ENCODE measurements around the gene NEK7. TPM values are rescaled to one million over a fixed set of nuclear protein-coding genes. Genes with fewer than 3 reads are reported as not detected.

Gene NEK7
- total RNA-seq, 2 donors from 2014 or later, result 80.0 to 108 TPM

DNA sequence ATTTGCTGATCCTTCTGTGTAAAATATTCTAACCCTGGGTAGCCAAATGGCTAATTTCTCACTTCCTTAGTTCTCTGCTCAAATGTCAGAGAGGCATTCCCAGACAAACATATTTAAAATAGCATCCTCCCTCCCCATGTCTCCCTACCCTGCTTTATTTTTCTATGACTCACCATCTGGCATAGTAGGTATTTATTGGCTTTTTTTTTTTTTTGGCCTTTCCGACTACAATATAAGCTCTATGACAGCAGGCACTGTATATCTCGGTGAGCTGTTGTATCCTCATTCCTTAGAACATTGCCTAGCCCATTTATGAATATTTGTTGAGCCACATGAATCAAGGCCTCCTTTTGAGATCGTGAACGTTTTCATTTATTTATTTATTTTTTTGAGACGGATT is 1.5 kb upstream of the NEK7 start:
- no peak for DNase-seq (ENCODE audit: low spot score)
- no peaks in the 10 kb centered on the region for H3K27me3 Mint-ChIP-seq

DNA sequence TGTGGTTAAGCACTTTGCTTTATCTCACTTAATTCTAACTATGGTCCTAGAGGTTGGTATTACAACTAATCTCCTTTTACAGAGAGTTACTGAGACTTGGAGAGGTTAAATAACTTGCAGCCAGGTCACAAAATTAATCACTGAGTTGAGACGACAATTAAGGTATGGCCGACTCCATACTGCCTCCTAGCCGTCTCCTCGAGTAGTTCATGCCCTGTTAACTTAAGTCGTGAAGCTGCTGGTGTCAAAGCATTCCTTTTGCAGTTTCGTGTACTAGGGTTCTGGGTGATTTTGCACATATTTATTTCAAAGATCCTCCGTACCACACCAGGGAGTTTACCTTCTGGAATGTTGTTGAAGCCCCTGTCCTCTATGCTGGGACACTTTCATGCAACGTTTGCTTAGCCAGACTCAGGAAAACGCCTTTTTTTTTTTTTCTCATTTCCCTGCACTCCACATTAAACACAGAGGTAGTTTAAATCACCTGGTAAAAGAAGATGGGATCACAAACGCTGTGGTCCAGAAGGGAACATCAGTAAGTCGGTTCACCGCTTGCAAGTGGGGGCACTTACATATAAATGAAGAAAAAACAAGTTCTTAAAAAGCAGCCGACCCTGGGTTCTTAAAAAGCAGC is 570 bp upstream of the NEK7 start:
- Mint-ChIP-seq H3K4me3 (peak overlapping the region; percentile 99), H3K27ac (peak overlapping the region; percentile 95 to 98), H3K4me1 (ENCODE audit: low read depth in 2 of 2) (peaks cover 29 to 44% of the 10 kb centered on the region in 2 donors), H3K9me3 (no peaks in the 10 kb centered on the region), H3K27me3 (no peaks in the 10 kb centered on the region), H3K36me3 (peaks cover 5% of the 10 kb centered on the region)
- ATAC-seq, result peak; percentile 46
- DNase-seq (ENCODE audit: low spot score), result peak; percentile 79

More for the DNA sequence above, 1.5 kb upstream of the NEK7 start:
- Mint-ChIP-seq H3K4me3 (no peak overlapping the region), H3K36me3 (peaks cover 5% of the 10 kb centered on the region), H3K9me3 (no peaks in the 10 kb centered on the region), H3K27ac (no peak overlapping the region), H3K4me1 (ENCODE audit: low read depth in 2 of 2) (peaks cover 27 to 34% of the 10 kb centered on the region in 2 donors)
- no peak for ATAC-seq

DNA sequence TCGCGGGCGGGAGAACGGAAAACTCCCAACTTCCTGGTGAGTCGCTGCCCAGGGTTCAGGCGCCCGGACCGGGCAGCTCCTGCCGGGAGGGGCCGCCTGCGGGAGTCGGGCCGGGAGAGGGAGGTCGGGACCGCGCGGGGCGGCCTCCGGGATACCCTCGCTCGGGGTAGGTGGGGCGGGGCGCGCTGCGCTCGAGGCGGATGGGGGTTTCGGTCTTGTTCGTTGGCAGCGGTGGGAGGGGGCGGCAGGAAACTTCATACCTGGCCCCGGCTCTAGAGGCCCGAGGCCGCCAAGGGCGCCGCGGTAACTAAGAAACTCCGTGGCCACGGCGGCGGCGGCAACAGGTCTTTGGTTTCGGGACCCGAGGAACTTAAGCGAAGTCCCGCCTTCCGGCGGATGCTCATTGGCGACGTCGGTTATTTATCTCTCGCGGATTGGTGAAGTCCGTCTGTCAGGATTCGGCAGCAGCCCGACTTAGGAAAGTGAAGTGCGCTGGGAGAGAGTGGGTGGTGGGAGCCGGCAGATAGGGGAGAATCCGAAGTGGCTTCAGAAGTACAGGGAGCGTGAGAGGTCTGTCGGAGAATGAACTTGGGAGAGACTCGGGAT is 546 bp downstream of the NEK7 start:
- Mint-ChIP-seq H3K9me3 (no peaks in the 10 kb centered on the region), H3K4me3 (peak overlapping the region; percentile 99), H3K4me1 (ENCODE audit: low read depth in 2 of 2) (peaks cover 36 to 55% of the 10 kb centered on the region in 2 donors), H3K36me3 (peaks cover 5% of the 10 kb centered on the region), H3K27me3 (no peaks in the 10 kb centered on the region), H3K27ac (peak overlapping the region; percentile 95 to 98)
- ATAC-seq (peak; percentile 64 to 78), DNase-seq (ENCODE audit: low spot score) (peak; percentile 84)

GRCh38 chr1:198157847-198158725 is 1.3 kb downstream of the NEK7 start:
- peaks cover 40 to 60% of the 10 kb centered on the region in 2 donors for H3K4me1 Mint-ChIP-seq (ENCODE audit: low read depth in 2 of 2)
- peak; percentile 61 for DNase-seq (ENCODE audit: low spot score)
- peak in 1 of 2 donors; percentile 37 for ATAC-seq

DNA sequence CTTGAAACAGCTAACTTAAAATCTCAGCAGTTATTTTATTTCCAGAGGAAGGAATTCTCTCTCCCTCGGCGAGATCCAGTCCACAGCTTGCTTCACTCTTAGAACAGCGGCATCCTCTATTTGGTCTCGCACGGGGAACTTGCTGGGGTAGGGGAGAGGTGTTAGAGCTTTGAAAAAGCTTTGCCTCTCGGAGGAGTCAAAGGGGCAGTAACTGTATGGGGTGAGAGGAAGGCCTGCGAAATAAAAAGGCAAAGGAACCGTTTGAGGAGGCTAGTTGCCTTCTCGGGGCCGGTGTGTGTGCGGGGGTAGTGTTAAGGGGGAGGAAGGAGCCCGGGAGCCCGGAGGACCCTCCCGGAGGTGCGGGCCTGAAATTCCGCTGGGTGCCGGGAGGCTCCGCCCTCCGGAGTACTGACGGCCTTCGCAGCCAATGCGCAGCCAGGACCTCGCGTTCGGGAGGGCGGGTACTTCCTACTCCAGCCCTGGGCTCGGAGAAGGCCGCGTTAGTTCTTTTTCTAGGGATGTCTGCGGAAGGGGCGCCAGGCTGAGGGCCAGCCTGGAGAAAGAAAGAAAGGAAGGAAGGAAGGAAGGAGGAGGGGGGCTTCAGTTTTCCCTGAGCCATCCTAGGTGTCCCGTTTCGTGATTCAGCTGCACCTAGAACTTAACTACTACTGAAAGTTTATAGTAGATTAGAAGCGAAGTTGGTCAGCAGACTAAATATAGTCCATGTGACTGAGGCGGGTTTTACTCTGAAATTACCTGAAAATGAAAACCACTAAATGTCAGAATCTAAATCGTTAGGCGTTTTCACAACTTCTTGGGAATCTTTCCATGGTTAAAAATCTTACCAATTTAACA is 2.2 kb downstream of the NEK7 start:
- ATAC-seq, result peak; percentile 83 to 89
- peak overlapping the region; percentile 95 to 98 for H3K27ac Mint-ChIP-seq
- H3K27me3 Mint-ChIP-seq, result no peaks in the 10 kb centered on the region
- H3K4me1 Mint-ChIP-seq (ENCODE audit: low read depth in 2 of 2), result peaks cover 40 to 60% of the 10 kb centered on the region in 2 donors
- peaks cover 5% of the 10 kb centered on the region for H3K36me3 Mint-ChIP-seq
- peak overlapping the region; percentile 99 for H3K4me3 Mint-ChIP-seq
- no peaks in the 10 kb centered on the region for H3K9me3 Mint-ChIP-seq
- peak; percentile 90 for DNase-seq (ENCODE audit: low spot score)

More at GRCh38 chr1:198157847-198158725, 1.3 kb downstream of the NEK7 start:
- no peaks in the 10 kb centered on the region for H3K9me3 Mint-ChIP-seq
- peaks cover 5% of the 10 kb centered on the region for H3K36me3 Mint-ChIP-seq
- peak overlapping the region; percentile 99 for H3K4me3 Mint-ChIP-seq
- H3K27ac Mint-ChIP-seq, result peak overlapping the region; percentile 95 to 98
- no peaks in the 10 kb centered on the region for H3K27me3 Mint-ChIP-seq

GRCh38 chr1:198160222-198160621 is 3.4 kb downstream of the NEK7 start:
- Mint-ChIP-seq H3K27me3 (no peaks in the 10 kb centered on the region), H3K4me3 (peak overlapping the region; percentile 99), H3K4me1 (ENCODE audit: low read depth in 2 of 2) (peaks cover 46 to 65% of the 10 kb centered on the region in 2 donors), H3K36me3 (peaks cover 5% of the 10 kb centered on the region), H3K27ac (peak overlapping the region; percentile 95 to 98), H3K9me3 (no peaks in the 10 kb centered on the region)
- ATAC-seq, result no peak
- DNase-seq (ENCODE audit: low spot score), result no peak

- H3K9me3 Mint-ChIP-seq, result no peaks in the 10 kb centered on the region
- H3K27ac Mint-ChIP-seq, result peak overlapping the region; percentile 95 to 98
- peaks cover 5% of the 10 kb centered on the region for H3K36me3 Mint-ChIP-seq
- no peak for ATAC-seq
- no peak for DNase-seq (ENCODE audit: low spot score)
- no peaks in the 10 kb centered on the region for H3K27me3 Mint-ChIP-seq
- H3K4me3 Mint-ChIP-seq, result peak overlapping the region; percentile 55
- peaks cover 49 to 70% of the 10 kb centered on the region in 2 donors for H3K4me1 Mint-ChIP-seq (ENCODE audit: low read depth in 2 of 2)
Measured at GRCh38 chr1:198160946-198161614, 4.3 kb downstream of the NEK7 start.

- no peaks in the 10 kb centered on the region for H3K9me3 Mint-ChIP-seq
- DNase-seq (ENCODE audit: low spot score), result no peak
- H3K27me3 Mint-ChIP-seq, result no peaks in the 10 kb centered on the region
- no peak for ATAC-seq
- peak overlapping the region; percentile 55 for H3K4me3 Mint-ChIP-seq
- H3K4me1 Mint-ChIP-seq (ENCODE audit: low read depth in 2 of 2), result peaks cover 51 to 71% of the 10 kb centered on the region in 2 donors
- H3K36me3 Mint-ChIP-seq, result peaks cover 5% of the 10 kb centered on the region
- H3K27ac Mint-ChIP-seq, result peak overlapping the region; percentile 95 to 98
Measured at GRCh38 chr1:198161718-198162090, 4.9 kb downstream of the NEK7 start.

GRCh38 chr1:198162091-198162767 is 5.4 kb downstream of the NEK7 start:
- ATAC-seq, result no peak
- Mint-ChIP-seq H3K27ac (peak overlapping the region; percentile 95 to 98), H3K4me3 (peak overlapping the region; percentile 52), H3K36me3 (peaks cover 5% of the 10 kb centered on the region), H3K27me3 (no peaks in the 10 kb centered on the region), H3K4me1 (ENCODE audit: low read depth in 2 of 2) (peaks cover 55 to 76% of the 10 kb centered on the region in 2 donors), H3K9me3 (no peaks in the 10 kb centered on the region)
- DNase-seq (ENCODE audit: low spot score), result no peak

DNA sequence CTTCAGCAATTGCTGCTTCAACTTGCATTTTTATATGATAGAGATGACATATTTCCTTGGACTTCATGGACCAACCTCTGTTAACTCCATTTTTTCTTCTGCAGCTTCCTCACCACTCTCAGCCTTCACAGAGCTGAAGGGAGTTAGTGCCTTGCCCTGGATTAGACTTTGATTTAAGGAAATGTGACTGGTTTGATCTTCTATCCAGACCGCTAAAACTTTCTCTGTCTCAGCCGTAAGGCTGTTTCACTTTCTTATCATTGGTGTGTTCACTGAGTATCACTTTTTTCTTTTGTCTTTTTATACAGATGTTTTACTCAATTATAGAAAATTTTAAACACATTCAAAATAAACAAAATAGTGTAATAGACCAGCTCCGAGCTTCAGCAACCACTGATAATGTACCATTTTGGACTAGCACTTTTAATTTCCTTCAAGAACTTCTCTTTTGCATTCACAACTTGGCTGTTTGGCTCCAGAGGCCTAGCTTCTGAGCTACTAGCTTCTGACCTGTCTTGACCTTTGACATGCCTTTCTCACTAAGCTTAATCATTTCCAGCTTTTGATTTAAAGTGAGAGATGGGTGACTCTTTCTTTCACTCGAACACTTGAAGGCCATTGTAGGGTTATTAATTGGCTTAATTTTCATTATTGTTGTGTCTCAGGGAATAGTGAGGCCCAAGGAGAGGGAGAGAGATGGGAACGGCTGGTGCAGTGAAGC is 9.3 kb downstream of the NEK7 start:
- Mint-ChIP-seq H3K4me1 (ENCODE audit: low read depth in 2 of 2) (peaks cover 58 to 73% of the 10 kb centered on the region in 2 donors), H3K27ac (peak overlapping the region; percentile 89 to 94), H3K27me3 (no peaks in the 10 kb centered on the region), H3K36me3 (peaks cover 7% of the 10 kb centered on the region), H3K4me3 (peak overlapping the region; percentile 91), H3K9me3 (peaks cover 3% of the 10 kb centered on the region)
- DNase-seq (ENCODE audit: low spot score), result no peak
- ATAC-seq, result peak in 1 of 2 donors; percentile 39

DNA sequence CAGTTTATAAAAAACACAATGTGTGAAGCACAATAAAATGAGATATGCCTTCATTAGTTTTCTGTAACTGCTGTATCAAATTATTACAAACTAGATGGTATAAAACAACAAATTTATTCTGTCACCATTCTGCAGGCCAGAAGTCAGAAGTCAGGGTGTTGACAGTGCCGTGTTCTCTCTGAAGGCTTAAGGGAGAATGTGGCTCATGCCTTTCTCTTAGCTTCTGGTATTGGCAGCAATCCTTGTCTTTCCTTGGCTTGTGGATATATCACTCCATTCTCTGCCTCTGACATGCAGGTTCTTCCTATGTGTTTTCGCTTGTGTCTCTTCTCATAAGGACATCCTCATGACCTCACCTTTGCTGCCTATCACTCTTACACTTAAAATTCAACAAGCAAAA is 10.1 kb downstream of the NEK7 start:
- DNase-seq (ENCODE audit: low spot score), result no peak
- H3K36me3 Mint-ChIP-seq, result peaks cover 7% of the 10 kb centered on the region
- H3K27me3 Mint-ChIP-seq, result no peaks in the 10 kb centered on the region
- peaks cover 59 to 69% of the 10 kb centered on the region in 2 donors for H3K4me1 Mint-ChIP-seq (ENCODE audit: low read depth in 2 of 2)
- peaks cover 3% of the 10 kb centered on the region for H3K9me3 Mint-ChIP-seq
- peak overlapping the region; percentile 91 for H3K4me3 Mint-ChIP-seq
- ATAC-seq, result no peak
- peak overlapping the region; percentile 89 to 94 for H3K27ac Mint-ChIP-seq

All from natural killer cell treated with Interleukin-12 subunit alpha and Interleukin-12 subunit beta and Interleukin-15 and Interleukin-18, amount 100 ng/mL, for 72 hours (primary cell).